Glutamatergic neuron (in vitro differentiated cells): ENCODE data around the gene PIK3R4. TPM values are rescaled to one million over a fixed set of nuclear protein-coding genes. Genes with fewer than 3 reads are reported as not detected.

ENCODE experiments used
- DNase-seq: peaks from one replicate; pipeline ENCODE4 v3.0.0; 2022
- H3K27ac Mint-ChIP-seq: one replicate; pipeline ENCODE4 v1.8.0; 2020; ENCODE audit warnings: mild to moderate bottlenecking, mixed read lengths, inconsistent platforms; ENCODE audit not compliant: unreplicated experiment
- H3K27me3 Mint-ChIP-seq: one replicate; pipeline ENCODE4 v1.8.0; 2020; ENCODE audit warnings: mild to moderate bottlenecking, moderate library complexity, mixed read lengths, inconsistent platforms; ENCODE audit not compliant: unreplicated experiment
- H3K36me3 Mint-ChIP-seq: one replicate; pipeline ENCODE4 v1.8.0; 2020; ENCODE audit warnings: mild to moderate bottlenecking, mixed read lengths, inconsistent platforms; ENCODE audit not compliant: unreplicated experiment
- H3K4me1 Mint-ChIP-seq: one replicate; pipeline ENCODE4 v1.8.0; 2020; ENCODE audit warnings: mild to moderate bottlenecking, low read depth, mixed read lengths, inconsistent platforms; ENCODE audit not compliant: unreplicated experiment
- H3K4me3 Mint-ChIP-seq: one replicate; pipeline ENCODE4 v1.8.0; 2020; ENCODE audit warnings: mild to moderate bottlenecking, mixed read lengths, inconsistent platforms; ENCODE audit not compliant: unreplicated experiment
- H3K9me3 Mint-ChIP-seq: one replicate; pipeline ENCODE4 v1.8.0; 2020; ENCODE audit warnings: mild to moderate bottlenecking, moderate library complexity, mixed read lengths, inconsistent platforms; ENCODE audit not compliant: unreplicated experiment
- total RNA-seq: library from RNA; stranded (reverse); fragmentation: NEBNext Ultra II Directional; extraction: Animal tissue kit (Norgen Biotek cat#: 25700); gene quantifications from one replicate; pipeline ENCODE4 v1.2.1, GENCODE V29; 2021; ENCODE audit not compliant: unreplicated experiment
- TF ChIP-seq, protein P1 (sequence below): fragments of 200-600 bp; sonication (generic); IDR thresholded peaks from one replicate; pipeline ENCODE4 v1.5.0; 2021; ENCODE audit not compliant: partially characterized antibody, unreplicated experiment

Gene PIK3R4
- total RNA-seq, 1 donor from 2014 or later = 19.4 TPM

DNA sequence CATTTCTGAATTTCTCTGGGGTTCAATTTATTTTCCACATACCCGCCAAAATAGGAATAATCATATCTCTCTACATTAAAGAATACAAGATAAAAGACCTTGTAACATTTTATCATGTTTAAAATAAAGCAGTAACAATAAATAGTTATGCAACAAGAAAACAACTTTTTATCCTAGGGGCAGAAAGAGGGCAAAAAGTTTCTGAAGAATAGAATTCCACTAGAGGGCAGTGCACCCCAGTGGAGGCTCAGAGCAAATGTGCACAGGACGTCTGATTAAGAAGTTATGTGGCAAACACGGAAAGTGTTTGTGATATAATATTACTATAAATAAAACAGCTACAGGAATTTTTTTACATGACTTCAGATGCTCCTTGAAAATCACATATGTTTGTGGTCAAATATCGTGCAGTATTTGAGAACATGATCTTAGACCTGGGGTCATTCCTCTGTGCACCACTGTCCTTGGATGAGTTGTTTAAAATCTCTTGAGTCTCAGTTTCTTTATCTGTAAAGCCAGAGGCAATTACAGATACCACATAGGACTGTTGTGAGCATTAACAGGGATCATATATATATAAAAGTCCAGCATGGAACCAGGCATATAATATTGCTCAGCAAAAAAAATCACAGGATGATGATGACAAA is 13.2 kb upstream of the PIK3R4 start:
- DNase-seq = peak; percentile 22
- Mint-ChIP-seq H3K27ac (no peak overlapping the region), H3K9me3 (peaks cover 2% of the 10 kb centered on the region), H3K27me3 (no peaks in the 10 kb centered on the region), H3K36me3 (no peaks in the 10 kb centered on the region), H3K4me3 (no peak overlapping the region), H3K4me1 (no peaks in the 10 kb centered on the region)
- TF ChIP-seq, protein P1, sequence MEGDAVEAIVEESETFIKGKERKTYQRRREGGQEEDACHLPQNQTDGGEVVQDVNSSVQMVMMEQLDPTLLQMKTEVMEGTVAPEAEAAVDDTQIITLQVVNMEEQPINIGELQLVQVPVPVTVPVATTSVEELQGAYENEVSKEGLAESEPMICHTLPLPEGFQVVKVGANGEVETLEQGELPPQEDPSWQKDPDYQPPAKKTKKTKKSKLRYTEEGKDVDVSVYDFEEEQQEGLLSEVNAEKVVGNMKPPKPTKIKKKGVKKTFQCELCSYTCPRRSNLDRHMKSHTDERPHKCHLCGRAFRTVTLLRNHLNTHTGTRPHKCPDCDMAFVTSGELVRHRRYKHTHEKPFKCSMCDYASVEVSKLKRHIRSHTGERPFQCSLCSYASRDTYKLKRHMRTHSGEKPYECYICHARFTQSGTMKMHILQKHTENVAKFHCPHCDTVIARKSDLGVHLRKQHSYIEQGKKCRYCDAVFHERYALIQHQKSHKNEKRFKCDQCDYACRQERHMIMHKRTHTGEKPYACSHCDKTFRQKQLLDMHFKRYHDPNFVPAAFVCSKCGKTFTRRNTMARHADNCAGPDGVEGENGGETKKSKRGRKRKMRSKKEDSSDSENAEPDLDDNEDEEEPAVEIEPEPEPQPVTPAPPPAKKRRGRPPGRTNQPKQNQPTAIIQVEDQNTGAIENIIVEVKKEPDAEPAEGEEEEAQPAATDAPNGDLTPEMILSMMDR = peak; percentile 76

DNA sequence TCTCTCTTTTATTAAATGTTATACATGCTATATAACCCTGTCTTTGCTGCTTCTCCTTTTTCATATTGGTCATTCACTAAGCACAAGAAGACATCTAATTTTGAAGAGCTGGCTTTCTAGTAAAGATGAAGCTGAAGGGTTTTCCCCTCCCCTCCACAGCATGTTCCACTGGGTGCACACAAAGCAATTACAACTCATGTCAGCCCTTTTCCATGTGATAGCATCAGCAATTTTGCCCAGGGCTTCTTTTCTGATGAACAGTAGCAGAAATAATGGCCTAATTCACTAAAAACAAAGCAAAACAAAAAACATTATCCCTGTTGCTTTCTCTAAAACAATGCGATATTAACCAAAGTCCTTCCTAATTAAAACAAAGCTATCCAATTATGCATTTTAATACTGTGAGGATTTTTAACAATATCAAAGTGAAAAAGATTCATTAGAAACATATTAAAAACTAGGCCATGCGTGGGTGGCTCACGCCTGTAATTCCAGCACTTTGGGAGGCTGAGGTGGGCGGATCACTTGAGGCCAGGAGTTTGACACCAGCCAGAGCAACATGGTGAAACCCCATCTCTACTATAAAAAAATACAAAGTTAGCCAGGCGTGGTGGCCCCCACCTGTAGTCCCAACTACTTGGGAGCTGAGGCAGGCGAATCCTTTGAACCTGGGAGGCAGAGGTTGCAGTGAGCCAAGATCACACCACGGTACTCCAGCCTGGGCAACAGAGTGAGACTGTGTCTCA is 12.2 kb upstream of the PIK3R4 start:
- no peak for DNase-seq
- H3K36me3 Mint-ChIP-seq = no peaks in the 10 kb centered on the region
- H3K4me3 Mint-ChIP-seq = no peak overlapping the region
- TF ChIP-seq, protein P1 = no peak
- H3K4me1 Mint-ChIP-seq = no peaks in the 10 kb centered on the region
- H3K27ac Mint-ChIP-seq = no peak overlapping the region
- H3K27me3 Mint-ChIP-seq = no peaks in the 10 kb centered on the region
- H3K9me3 Mint-ChIP-seq = peaks cover 2% of the 10 kb centered on the region

DNA sequence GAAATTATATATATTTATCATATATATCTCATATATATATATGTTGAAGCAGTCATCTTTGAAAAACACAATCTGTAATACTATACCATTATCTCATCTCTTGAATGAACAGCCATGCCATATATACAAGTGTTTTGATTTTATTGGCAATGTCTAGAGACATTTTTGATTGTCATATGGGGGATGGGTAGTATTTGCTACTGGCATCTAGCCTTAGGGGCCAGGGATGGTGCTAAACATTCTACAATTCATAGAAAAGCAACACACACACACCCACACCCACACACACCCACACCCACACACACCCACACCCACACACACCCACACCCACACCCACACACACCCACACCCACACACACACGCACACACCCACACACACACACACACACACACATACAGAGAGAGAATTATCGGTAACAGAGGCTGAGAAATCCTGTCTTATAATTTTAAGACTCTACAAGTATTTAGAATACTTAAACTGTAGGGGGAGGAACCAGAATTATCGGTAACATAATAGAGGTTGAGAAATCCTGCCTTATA is 11.1 kb upstream of the PIK3R4 start:
- TF ChIP-seq, protein P1 = no peak
- peak overlapping the region; percentile 18 for H3K27ac Mint-ChIP-seq
- H3K4me3 Mint-ChIP-seq = no peak overlapping the region
- DNase-seq = no peak
- H3K27me3 Mint-ChIP-seq = no peaks in the 10 kb centered on the region
- no peaks in the 10 kb centered on the region for H3K36me3 Mint-ChIP-seq
- no peaks in the 10 kb centered on the region for H3K4me1 Mint-ChIP-seq
- H3K9me3 Mint-ChIP-seq = no peaks in the 10 kb centered on the region

DNA sequence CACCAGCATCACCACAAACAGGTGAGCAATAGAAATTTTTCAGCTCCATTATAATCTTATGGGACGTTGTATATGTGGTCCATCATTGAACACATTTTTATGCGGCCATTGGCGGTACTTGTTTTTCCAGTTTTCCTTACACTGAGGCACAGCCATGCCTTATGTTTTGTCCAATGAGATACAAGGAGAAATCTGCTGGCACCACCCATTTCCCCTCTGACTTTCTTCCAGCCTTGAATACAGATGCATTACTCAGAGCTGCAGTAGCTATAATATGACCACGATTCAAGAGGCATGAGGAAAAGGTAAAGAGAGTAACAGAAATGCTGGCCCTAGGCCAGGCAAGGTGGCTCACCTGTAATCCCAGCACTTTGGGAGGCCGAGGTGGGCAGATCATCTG is 9.0 kb upstream of the PIK3R4 start:
- Mint-ChIP-seq H3K4me1 (no peaks in the 10 kb centered on the region), H3K36me3 (no peaks in the 10 kb centered on the region), H3K27ac (no peak overlapping the region), H3K9me3 (no peaks in the 10 kb centered on the region), H3K27me3 (no peaks in the 10 kb centered on the region), H3K4me3 (no peak overlapping the region)
- DNase-seq = no peak
- TF ChIP-seq, protein P1 = no peak

DNA sequence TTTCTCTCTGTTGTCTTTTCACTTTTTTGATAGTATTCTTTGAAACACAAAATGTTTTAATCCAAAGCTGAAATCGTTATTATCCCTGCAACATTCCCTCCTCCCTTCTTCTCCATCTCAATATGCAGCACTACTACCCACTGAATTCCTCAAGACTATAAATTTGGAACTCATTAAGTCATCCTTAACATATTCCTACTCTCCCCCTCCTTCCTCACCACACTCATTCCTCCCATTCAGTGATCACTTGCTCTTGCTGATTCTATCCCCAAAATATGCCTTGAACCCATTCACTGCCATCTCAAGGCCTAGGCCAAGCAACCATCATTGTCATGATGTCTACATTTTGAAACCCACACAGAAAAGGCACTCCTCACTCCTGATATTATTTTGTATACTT is 2.4 kb upstream of the PIK3R4 start:
- H3K9me3 Mint-ChIP-seq = peaks cover 9% of the 10 kb centered on the region
- peaks cover 6% of the 10 kb centered on the region for H3K27me3 Mint-ChIP-seq
- H3K36me3 Mint-ChIP-seq = no peaks in the 10 kb centered on the region
- H3K27ac Mint-ChIP-seq = no peak overlapping the region
- no peak for DNase-seq
- peaks cover 4% of the 10 kb centered on the region for H3K4me1 Mint-ChIP-seq
- TF ChIP-seq, protein P1 = no peak
- no peak overlapping the region for H3K4me3 Mint-ChIP-seq
